ENCODE data around the gene TPCN1.
A peak's percentile ranks its signal among the peaks of the same experiment; 100 is the strongest.

TPCN1 gene

DNA sequence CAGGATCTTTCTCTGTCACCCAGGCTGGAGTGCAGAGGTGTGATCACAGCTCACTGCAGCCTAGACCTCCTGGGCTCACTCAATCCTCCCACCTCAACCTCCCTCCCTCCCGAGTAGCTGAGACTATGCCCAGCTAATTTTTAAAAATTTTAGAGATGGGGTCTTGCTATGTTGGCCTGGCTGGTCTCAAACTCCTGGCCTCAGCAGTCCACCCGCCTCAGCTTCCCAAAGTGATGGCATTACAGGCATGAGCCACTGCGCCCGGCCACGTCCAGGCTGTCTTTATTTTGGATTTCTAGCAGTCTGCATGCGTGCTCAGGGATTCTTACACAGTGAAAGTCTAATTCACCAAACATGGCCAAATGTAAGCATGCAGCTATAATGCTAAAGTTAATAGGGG is 95.9 kb downstream of the TPCN1 start:
- DNase-seq = no peak

DNA sequence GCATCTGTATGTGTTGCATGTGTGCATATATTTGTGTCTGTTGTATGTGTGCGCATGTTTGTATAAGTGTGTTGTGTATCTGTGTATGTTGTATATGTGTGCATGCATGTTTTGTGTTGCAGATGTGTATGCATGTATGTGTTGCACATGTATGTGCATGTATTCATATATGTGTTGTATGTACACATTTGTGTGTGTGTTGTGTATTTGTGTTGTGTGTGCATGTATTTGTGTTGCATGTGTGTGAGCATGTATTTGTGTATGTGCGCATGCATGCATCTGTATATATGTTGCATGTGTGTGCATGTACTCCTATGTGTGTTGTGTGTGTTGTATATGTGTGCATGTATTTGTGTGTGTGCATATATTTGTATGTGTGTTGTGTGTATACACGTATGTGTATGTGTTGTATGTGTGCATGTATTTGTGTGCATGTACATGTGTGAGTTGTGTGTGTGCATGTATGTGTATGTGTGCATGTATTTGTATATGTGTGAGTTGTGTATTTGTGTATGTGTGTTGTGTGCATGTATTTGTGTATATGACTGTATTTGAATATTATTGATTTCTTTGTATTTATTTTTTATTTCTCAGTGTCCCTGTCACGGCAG is 96.9 kb downstream of the TPCN1 start:
- no peak for DNase-seq

DNA sequence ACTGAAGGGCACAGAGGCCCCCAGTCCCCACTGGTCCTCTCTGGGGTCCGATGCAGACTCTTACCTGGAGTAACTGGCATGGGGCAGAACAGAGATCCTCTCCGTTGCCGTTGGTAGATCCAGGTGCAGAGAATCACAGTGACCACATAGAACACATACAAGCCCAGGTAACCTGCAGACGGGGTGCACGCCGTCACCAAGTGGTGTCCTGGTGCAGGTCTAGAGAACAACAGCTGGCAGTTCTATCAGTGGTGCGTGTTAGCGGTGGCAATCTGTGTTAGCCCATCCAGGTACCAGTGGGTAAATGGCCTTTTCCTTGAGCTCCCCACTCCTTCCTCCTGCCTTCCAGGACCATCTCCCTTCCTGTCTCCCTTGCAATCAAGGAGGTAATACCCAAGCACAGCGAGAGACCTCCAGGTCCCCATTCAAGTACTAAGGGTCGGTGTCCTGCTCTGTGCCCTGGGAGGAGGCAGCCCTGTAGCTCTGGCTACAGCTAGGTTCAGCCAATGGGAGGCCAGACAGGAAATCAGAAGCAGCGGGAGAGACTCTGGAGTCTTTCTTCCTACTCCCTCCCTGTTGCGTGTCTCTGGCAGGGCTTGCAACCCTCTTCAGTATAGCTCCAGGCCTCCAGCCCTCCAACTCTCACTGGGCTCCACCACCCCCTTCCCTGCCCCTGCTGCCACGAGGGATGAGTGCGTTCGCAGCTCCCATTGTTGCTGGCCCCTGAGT is 97.8 kb downstream of the TPCN1 start:
- no peak for DNase-seq

DNA sequence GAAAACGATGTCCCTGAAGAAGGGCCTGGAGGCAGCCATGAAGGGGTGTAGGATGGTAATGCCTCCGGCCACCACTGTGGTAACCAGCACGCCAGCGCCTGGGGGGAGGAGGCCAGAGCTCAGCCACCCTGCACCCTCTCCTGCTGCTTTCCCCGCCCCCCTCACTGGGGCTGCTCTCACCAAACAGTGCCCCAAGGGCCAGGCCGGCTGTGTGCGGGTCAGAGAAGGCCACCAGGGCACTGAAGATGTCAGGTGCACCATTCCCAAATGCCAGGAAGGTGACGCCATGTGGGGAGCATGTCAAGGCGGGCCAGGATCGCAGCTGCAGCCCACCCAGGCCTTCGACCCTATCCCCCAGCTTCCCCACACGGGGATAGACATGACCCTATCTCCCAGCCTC is 99.1 kb downstream of the TPCN1 start:
- DNase-seq = no peak

DNA sequence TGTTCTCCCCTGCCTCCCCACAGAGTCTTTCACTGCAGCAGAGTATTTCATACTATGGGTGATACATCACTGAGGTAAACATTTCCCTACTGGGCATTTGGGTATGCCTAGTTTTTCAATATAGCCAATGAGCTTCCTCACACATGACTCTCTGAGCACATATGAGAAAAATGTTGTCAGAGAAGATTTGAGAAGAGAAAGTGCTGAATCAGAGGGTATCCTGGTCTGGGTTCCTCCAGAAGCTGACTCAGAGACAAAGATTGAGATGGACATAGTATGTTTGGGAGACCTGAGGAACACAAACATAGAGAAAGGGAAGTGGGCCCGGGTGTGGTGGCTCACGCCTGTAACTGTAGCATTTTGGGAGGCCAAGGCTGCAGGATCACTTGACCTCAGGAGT is 101.1 kb downstream of the TPCN1 start:
- peak; percentile 67 for DNase-seq

DNA sequence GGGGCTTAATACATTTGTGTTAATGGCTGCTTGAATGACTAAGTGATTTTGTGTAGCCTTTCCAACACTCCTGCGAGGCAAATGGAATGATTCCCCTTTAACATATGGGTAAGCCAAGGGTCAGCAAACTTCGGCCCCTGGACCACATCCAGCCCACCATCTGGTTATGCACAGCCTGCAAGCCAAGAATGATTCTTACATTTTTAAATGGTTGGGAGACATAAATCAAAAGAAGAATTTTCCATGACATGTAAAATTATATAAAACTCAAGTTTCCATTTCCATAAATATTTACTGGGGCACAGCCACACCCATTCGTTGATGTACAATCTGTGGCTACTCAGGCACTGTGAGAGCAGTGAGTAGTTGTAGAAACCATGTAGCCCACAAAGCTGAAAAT is 104.7 kb downstream of the TPCN1 start:
- peak; percentile 53 for DNase-seq

DNA sequence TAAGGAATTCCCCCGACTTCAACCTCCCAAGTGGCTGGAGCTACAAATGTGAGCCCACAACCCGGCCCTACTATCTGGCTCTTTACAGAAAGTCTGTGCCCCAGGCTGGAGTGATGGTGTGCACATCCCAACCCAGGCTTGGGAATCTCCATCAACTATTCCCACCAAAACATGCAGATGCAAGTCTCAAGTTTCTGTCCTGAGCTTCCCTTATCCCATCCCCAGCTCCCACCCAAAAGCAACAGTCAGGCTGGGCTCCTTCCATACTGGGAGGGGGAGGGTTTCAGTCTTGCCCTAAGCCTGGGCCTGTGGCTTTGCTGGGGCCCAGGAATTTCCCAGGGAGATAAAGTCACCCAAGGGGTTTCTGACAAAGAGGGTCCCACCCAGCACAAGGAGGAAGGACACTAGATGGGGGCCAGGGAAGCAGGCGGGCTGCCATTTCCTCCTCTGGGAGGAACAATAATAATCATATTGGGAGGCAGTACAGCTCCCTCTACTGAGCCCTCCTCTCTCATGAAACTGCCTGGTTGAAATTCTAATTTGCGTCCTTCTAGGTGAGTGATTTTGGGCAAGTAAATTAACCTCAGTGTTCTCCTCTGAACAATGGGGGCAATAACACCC is 105.6 kb downstream of the TPCN1 start:
- DNase-seq = no peak

DNA sequence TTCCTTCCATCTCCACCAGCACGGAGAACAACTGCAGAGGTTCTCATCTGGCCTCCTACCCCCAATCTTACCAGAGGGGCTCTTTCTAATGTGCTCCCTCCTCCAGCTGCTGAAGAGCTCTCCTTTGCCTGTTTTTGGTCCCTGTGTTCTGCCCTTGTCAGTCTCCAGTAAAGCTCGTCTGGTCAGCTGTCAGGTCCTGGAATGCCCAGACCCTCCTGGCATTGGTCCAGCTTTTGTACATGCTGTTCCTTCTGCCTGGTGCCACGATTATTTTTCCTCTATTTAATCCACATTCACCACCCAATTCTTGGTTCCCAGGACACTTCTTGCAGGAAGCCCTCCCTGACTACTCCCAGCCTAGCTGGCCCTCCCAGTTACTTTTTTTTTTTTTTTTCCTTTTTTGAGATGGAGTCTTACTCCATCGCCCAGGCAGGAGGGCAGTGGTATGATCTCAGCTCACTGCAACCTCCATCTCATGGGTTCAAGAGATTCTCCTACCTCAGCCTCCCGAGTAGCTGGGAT is 107.2 kb downstream of the TPCN1 start:
- no peak for DNase-seq

DNA sequence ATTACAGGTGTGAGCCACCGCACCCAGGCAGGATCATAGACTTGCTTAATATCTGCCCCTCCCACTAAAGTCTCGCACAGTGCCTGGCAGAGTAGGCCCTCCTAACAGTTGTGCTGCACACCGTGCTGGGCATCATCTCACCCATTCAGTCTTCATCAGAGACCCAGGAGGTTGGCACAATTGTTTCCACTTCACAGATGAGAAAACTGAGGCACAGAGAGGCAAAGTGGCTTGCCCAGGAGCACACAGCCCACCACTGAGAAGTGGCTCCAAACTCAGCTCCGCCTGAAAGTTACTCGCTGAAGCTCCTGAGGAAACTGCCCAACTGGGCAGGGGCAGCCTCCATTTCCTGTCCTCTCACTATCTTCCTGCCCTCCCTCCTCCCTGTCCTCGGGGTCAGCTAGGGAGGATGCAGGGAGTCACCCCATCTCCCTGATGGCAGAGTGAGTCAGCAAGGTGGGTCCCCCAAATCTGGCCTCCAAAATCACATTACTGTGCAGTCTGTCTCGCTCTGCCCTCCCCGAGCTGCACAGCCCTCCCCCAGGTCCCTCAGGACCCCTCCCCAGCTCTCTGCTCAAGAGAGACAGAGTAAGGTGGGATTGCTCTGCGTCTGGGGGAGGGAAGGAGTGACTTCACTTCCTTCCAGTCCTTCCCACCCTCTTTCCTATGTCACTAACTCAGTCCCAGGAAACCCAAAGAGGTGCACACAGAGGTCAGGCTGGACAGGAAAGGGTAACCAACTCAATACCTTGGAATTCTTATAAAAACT is 107.9 kb downstream of the TPCN1 start:
- DNase-seq = no peak

DNA sequence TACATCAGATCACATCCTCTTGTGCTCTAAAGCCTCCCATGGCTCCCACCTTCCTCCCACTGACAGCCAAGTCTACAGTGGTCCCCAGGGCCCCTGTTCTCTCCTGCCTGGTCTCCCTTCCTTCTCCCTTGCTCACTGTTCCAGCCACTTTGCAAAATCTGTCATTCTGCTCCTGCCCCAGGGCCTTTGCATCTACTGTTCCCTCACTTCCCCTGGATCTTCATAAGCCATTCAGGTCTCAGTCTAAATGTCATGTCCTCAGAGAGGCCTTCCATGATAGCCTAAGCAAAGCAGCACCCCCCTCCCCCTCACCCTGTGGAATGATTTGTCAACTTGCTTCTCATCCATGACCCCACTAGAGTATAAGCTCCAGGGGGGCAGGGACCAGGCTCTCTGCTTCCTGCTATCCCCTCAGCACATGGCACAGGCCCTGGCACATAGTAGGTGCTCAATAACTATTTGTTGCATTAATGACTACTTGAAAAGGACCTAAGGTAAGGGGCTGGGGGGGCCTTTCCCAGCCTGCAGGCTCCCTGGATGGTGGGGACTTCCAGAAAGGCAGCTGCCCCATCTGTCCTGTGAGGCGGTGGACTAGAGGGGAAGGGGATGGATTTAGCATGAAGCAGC is 108.6 kb downstream of the TPCN1 start:
- DNase-seq = no peak

DNA sequence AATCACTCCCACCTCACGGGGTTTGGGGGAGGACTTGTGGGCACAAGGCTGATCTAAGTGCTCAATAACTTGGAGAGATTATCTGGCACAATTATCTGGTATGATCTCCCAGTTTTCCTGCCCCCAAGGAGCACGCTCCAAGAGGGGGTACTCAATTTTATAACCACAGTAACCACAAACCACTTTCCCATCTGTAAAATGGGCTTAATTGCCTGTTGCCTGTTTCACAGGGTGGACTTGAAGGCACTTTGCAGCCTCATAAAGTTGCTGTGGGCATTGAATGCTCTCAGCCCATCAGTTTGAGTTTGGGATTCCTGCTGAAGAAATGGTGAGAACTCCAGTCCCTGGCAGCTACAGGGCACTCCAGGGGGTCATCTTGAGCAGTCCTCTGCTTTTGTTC is 109.2 kb downstream of the TPCN1 start:
- no peak for DNase-seq

DNA sequence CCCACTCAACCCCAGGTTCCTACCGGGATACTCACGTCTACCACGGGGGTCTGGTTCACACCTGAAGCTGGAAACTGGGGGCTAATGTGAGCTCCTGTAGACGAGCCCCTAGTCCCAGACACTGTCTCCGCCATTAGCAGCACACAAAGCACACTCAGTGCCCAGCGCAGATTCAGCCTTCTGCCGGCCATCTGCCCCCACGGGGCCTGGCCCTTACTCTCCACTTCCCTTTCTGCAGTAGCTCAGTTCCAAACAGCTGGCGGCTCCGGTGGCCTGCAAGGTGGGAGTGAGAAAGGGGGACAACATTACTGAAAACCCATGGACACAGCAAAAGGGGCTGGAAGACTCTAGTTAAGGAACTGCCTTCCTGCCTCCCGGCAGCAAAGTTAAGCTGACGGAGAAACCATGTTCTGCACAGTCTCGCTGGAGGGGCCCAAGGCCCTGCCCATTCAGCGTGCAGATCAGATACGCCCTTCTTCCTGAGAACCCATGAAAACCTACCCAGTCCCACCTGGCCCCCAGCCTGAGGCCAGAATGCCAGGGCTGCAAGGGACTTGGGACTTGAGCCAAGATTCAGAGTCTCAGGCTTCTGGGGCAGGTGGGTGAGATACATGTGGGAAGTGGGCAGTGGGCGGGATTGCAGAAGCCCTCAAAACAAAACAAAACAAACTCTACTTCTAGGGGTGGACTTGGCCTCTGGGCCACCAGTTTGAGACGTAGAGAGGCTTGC is 111.6 kb downstream of the TPCN1 start:
- DNase-seq = no peak

DNA sequence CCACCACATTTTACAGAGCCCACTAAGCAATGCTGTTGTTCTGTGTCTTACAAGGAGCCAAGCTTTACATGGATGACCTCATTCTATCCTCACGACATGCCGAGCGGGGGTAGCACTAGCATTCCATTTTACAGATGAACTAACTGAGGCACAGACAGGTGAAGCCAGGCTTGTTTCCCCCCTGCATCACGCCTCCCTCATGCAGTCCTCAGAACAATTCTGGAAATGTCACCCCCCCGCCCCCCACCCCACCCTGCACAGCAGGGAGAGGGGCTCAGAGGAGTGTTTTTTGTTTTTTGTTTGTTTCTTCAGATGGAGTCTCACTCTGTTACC is 112.1 kb downstream of the TPCN1 start:
- no peak for DNase-seq

DNA sequence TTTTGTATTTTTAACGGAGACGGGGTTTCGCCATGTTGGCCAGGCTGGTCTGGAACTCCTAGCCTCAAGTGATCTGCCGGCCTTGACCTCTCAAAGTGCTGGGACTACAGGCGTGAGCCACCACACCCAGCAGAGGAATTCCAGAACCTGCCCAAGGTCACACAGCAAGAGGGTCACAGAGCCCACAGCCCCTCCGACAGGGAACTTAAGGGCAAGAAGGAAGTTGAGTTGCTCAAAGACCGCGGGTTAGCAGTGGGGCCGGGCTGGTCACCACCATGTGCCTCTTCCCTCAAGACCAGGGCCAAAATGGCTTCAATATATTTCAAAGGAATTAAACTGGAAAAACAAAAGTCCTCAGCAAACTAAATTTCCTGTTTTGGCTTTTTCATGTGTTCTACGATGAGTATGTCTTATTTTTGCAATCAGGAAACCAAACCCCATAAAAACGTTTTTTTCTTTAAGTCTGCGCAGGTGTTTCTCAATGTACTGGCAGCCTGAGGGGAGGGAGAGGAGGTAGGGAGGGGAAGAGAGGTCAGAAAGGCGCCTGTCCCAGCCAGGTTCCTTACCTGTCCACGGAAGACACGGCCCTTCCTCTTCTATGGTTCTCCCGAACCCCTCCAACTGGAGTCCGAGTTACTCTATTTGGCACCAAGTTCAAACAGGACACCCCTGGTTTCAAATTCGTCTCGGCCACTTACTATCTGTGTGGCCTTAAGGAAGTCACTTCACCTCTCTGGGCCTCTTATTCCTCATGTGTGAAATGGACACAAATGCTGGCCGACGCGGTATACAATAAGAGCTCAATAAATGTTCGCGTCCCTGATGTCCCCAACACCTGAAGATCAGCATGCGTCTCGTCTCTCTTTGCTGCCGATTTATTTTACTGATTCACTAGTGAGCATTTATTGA is 112.9 kb downstream of the TPCN1 start:
- DNase-seq = no peak

DNA sequence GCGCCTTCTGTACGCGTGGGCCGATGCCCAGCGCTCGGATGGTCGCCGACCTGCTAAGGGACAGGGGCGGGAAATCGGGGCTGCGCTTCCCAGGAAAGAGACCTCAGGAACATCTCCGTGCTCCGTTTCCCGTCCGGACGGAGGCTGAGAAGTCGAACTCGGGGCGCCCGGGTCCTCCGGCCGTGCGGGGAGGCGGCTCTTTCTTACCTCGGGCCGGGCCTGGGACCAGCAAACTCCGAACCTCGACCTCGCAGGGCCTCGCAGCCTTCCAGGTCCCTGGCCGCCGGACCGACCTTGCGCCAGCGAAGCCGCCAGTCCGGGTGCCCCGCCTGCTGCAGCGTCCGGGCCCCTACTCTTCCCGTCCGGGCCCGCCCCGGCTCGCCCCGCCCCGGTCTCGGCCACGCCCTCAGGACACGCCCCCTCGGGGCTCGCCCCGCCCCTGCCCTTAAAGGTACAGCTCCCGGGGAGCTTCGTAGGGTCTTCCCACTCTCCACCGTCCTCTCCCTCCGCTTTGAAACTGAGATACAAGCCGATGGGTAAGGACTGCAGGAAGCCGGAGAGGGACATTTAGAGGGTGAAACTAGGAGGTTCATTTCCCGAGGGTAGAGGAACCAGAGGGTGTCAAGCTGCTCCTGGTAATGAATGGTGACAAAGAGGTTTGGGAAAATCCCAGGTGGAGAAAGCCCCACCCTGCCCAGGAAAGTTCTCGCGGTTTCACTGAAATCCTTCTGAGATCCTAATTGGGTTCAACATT is 113.7 kb downstream of the TPCN1 start, which contains the start of gene SLC8B1:
Gene SLC8B1, minus strand, starts transcription at position 324 of the 754 bp plus-strand sequence. CDS start 2,231 bp downstream, outside the sequence.
- DNase-seq = peak; percentile 67

DNA sequence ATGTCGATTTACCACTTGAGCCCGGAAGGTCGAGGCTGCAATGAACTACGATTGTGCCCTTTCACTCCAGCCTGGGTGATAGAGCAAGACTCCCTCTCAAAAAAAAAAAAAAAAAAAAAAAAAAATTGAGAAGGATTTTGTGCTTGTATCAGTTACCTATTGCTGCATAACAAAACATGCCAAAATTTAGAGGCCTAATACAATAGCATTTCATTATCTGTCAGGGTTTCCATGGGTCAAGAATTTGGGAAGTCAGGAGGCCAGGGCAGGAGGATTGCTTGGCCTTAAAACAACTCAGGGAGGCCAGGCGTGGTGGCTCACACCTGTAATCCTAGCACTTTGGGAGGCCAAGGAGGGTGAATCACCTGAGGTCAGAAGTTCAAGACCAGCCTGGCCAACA is 118.3 kb downstream of the TPCN1 start:
- DNase-seq = no peak

DNA sequence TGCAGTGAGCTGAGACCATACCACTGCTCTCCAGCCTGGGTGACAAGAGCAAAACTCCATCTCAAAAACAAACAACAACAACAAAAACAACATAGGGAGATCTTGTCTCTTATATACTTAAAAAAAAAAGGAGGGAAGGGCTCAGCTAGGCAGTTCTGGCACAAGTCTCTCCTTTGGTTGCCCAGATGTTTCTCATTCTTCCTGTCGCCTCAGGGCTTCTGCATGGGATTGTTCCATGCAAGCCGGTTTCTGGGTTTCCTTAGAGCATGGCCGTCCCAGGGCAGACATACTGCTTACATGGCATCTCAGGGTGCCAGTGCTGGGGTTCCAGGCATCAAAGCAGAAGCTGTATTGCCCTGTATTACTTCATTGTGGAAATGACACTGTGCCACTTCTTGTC is 118.8 kb downstream of the TPCN1 start:
- no peak for DNase-seq

DNA sequence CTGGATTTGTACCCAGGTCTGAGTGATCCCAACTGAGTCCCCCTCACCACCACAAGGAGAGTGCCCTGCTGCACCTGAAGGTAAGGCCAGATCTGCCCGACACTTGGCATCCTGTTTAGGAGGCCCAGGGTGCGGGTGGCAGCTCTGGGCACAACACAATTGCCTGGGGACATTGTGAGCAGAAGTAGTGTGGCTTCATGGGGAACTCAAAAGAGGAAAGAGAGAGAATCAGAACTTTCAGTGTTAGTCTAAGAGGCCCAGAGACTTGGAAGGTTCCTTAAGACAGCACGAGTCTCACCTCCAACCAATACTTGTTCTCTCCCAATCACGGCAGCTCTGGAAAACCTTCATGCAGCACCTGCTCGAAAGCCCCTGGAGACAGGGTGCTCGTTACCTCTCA is 120.3 kb downstream of the TPCN1 start:
- DNase-seq = no peak

DNA sequence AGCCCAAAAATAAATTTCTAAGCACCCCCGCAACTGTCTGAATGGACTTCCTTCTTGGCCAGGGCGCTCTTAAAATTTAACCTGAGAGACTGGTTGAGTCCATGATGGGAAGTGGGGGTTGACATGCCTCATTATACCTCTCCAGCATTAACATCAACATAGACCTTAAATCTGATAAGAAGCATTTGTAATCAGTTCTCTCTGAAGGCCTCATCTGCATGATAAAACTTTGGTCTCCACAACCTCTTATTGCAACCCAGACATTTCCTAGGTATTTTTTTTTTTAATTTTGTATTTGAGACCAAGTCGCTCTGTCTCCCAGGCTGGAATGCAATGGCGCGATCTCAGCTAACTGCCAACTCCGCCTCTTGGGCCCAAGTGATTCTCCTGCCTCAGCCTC is 124.1 kb downstream of the TPCN1 start:
- no peak for DNase-seq

DNA sequence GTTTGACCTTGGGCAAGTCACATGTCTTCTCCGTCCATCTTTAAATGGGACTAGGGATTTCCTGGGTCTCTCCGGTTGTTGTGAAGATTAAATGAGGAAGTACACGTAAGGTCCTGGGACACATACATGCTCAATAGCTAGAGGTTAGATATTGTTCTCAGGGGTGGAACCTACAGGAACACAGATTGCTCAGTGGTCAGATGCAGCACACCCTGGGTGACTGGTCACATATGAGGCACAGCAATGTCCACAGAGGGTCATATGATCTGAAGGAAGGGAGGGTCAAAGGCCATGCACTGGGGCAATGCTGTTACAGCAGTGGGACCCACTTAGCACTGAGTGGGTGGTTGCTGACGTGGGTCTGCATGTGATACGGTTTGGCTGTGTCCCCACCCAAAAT is 125.1 kb downstream of the TPCN1 start:
- DNase-seq = no peak
